HepG2 (cell line): ENCODE measurements around the gene MCRIP2. TPM values are rescaled to one million over a fixed set of nuclear protein-coding genes. Genes with fewer than 3 reads are reported as not detected.

Experiments used
- CBFB ChIP-seq: sonication (generic); formaldehyde crosslinking; IDR thresholded peaks from 2 replicates; pipeline ENCODE4 v1.4.0; 2020; ENCODE audit warnings: missing genetic modification reagents
- CTCF ChIP-seq: sonication (generic); formaldehyde crosslinking; IDR thresholded peaks from 2 replicates; pipeline ENCODE4 v1.5.0; 2020; ENCODE audit warnings: mild to moderate bottlenecking, missing genetic modification reagents, moderate library complexity
- ELF1 ChIP-seq: sonication (generic); formaldehyde crosslinking; IDR thresholded peaks from 2 replicates; pipeline ENCODE4 v1.4.0; 2020; ENCODE audit warnings: missing genetic modification reagents
- HOXD1 ChIP-seq: sonication (generic); formaldehyde crosslinking; IDR thresholded peaks from 2 replicates; pipeline ENCODE4 v1.5.0; 2020; ENCODE audit warnings: missing genetic modification reagents
- KLF11 ChIP-seq: IDR thresholded peaks from 2 replicates; pipeline ENCODE4 v1.6.1; 2016; ENCODE audit warnings: missing compliant biosample characterization
- MAZ ChIP-seq, 2 experiments: sonication (generic) in 1 of 2; formaldehyde crosslinking in 1 of 2; IDR thresholded peaks; 2 replicates each; pipeline versions ENCODE4 v1.5.0 to v1.6.1; 2012 to 2020; ENCODE audit warnings: low read depth in 2 of 2, mild to moderate bottlenecking in 2 of 2, borderline replicate concordance in 1 of 2, improper control_type of control experiment in 1 of 2, low read length in 1 of 2, missing genetic modification reagents in 1 of 2, moderate library complexity in 1 of 2
- MIER2 ChIP-seq: IDR thresholded peaks from 2 replicates; pipeline ENCODE4 v1.6.1; 2016; ENCODE audit warnings: missing biosample characterization, missing genetic modification reagents
- MTA3 ChIP-seq: sonication (generic); formaldehyde crosslinking; IDR thresholded peaks from 2 replicates; pipeline ENCODE4 v1.4.0; 2020; ENCODE audit warnings: missing genetic modification reagents
- NFE2L1 ChIP-seq: sonication (generic); formaldehyde crosslinking; IDR thresholded peaks from 2 replicates; pipeline ENCODE4 v1.4.0; 2020; ENCODE audit warnings: missing genetic modification reagents, mild to moderate bottlenecking, borderline replicate concordance
- PHF20 ChIP-seq: sonication (generic); formaldehyde crosslinking; IDR thresholded peaks from 2 replicates; pipeline ENCODE4 v1.5.0; 2020; ENCODE audit warnings: mild to moderate bottlenecking, missing genetic modification reagents
- PRMT3 ChIP-seq: sonication (generic); formaldehyde crosslinking; IDR thresholded peaks from 2 replicates; pipeline ENCODE4 v1.8.1; 2022; ENCODE audit warnings: low read depth, mild to moderate bottlenecking, moderate library complexity, missing genetic modification reagents, borderline replicate concordance
- SIX4 ChIP-seq: sonication (generic); formaldehyde crosslinking; IDR thresholded peaks from 2 replicates; pipeline ENCODE4 v1.4.0; 2020; ENCODE audit warnings: missing genetic modification reagents
- SMC3 ChIP-seq: IDR thresholded peaks from 2 replicates; pipeline ENCODE4 v1.6.1; 2011; ENCODE audit warnings: low read length, improper control_type of control experiment
- SP140L ChIP-seq: sonication (generic); formaldehyde crosslinking; IDR thresholded peaks from 2 replicates; pipeline ENCODE4 v1.4.0; 2020; ENCODE audit warnings: missing genetic modification reagents, borderline replicate concordance
- STAT5B ChIP-seq: sonication (generic); formaldehyde crosslinking; IDR thresholded peaks from 2 replicates; pipeline ENCODE4 v1.4.0; 2020; ENCODE audit warnings: missing genetic modification reagents
- THAP9 ChIP-seq: sonication (generic); formaldehyde crosslinking; IDR thresholded peaks from 2 replicates; pipeline ENCODE4; 2020; ENCODE audit warnings: missing genetic modification reagents, mild to moderate bottlenecking, borderline replicate concordance
- ZFP82 ChIP-seq: sonication (generic); formaldehyde crosslinking; IDR thresholded peaks from 2 replicates; pipeline ENCODE4 v1.5.1; 2020; ENCODE audit warnings: mild to moderate bottlenecking, missing genetic modification reagents, borderline replicate concordance
- ZNF12 ChIP-seq: sonication (generic); formaldehyde crosslinking; IDR thresholded peaks from 2 replicates; pipeline ENCODE4 v1.5.0; 2020; ENCODE audit warnings: missing genetic modification reagents
- ZNF460 ChIP-seq: sonication (generic); formaldehyde crosslinking; IDR thresholded peaks from 2 replicates; pipeline ENCODE4 v1.5.1; 2020; ENCODE audit warnings: missing genetic modification reagents, mild to moderate bottlenecking, borderline replicate concordance
- ZNF503 ChIP-seq: sonication (generic); formaldehyde crosslinking; IDR thresholded peaks from 2 replicates; pipeline ENCODE4 v1.4.0; 2020; ENCODE audit warnings: missing genetic modification reagents
- ZNF530 ChIP-seq: sonication (generic); formaldehyde crosslinking; IDR thresholded peaks from 2 replicates; pipeline ENCODE4 v1.5.0; 2020; ENCODE audit warnings: low read depth, mild to moderate bottlenecking, missing genetic modification reagents
- ZNF879 ChIP-seq: sonication (generic); formaldehyde crosslinking; IDR thresholded peaks from 2 replicates; pipeline ENCODE4 v1.8.1; 2023; ENCODE audit warnings: missing genetic modification reagents
- ZSCAN5A ChIP-seq: sonication (generic); formaldehyde crosslinking; IDR thresholded peaks from 2 replicates; pipeline ENCODE4 v1.8.0; 2022; ENCODE audit warnings: mild to moderate bottlenecking, missing genetic modification reagents, borderline replicate concordance
- polyA plus RNA-seq, 8 experiments: library from polyadenylated mRNA; depleted of rRNA in 3 of 8; stranded (reverse) in 7 of 8; unstranded in 1 of 8; fragments of >200 nt; fragmentation: Illumina TruSeq in 4 of 8; extraction: Trizol in 4 of 8; gene quantifications; 2 replicates each; pipeline versions ENCODE4 v1.2.1 to v1.2.3, GENCODE V29; 2011 to 2016; ENCODE audit warnings: low read depth in 4 of 8, missing spikeins in 1 of 8, mixed read lengths in 1 of 8; ENCODE audit not compliant: insufficient read depth in 1 of 8
- total RNA-seq, 5 experiments: library from RNA; depleted of rRNA; stranded (reverse); fragments of >200 nt; fragmentation: Illumina TruSeq; extraction: Trizol; gene quantifications; 2 replicates each; pipeline ENCODE4 v1.2.3, GENCODE V29; 2016; ENCODE audit warnings: low read depth in 1 of 5

The MCRIP2 gene
- total and polyA plus RNA-seq, 2 of the 13 experiments (the other 11 are each of a cell fraction or from before 2014, with no cell fraction given), result 39.6 to 76.7 TPM

- TF ChIP-seq THAP9 (CRISPR knock-in tag) (no peak), PHF20 (CRISPR knock-in tag) (no peak), ZSCAN5A (CRISPR knock-in tag) (no peak), PRMT3 (no peak), ZFP82 (CRISPR knock-in tag) (no peak), CBFB (CRISPR knock-in tag) (no peak), HOXD1 (CRISPR knock-in tag) (no peak), CTCF (CRISPR knock-in tag) (peak; percentile 76), SP140L (no peak), SIX4 (CRISPR knock-in tag) (no peak), MTA3 (CRISPR knock-in tag) (no peak), ZNF530 (CRISPR knock-in tag) (no peak), ELF1 (CRISPR knock-in tag) (peak; percentile 73), MAZ (IDR thresholded peaks at IDR 0.05; ENCODE audit: borderline replicate concordance, low read depth, low read length) (no peak), MAZ (CRISPR knock-in tag; IDR thresholded peaks at IDR 0.05; ENCODE audit: low read depth) (no peak), ZNF503 (no peak), ZNF12 (CRISPR knock-in tag) (no peak), MIER2 (CRISPR knock-in tag) (no peak), KLF11 (no peak), ZNF460 (CRISPR knock-in tag) (no peak), SMC3 (no peak), ZNF879 (CRISPR knock-in tag) (no peak), STAT5B (CRISPR knock-in tag) (no peak), NFE2L1 (peak; percentile 80)
These were observed 39.5 kb downstream of the MCRIP2 start (continued) for GRCh38 chr16:680967-681745.
